GM19240 (cell line): Measurements from ENCODE around the gene ST8SIA1.

Experiments
- DNase-seq: peaks from one replicate; pipeline ENCODE4 v3.0.0; 2011; ENCODE audit warnings: low spot score; ENCODE audit not compliant: insufficient read length

Gene ST8SIA1

DNA sequence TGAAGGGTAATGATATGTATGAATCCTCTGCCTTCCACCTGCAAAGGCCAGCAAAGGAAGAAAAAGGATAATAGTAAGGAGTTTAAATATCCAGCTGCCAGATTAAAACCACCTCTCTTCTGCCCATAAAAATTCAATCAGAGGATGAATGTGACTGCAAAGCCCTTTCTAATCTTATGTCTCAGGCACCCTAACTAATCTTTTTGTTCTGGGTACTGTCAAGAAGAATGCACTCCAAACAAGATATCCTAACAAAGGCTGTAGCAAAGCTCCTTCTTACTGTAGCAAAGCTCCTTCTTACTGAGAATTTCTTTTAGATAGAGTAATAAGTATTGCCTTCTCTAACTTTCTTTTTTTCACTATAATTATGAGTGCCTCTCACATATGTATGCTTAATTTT is 91.8 kb downstream of the ST8SIA1 start:
- DNase-seq, result no peak

DNA sequence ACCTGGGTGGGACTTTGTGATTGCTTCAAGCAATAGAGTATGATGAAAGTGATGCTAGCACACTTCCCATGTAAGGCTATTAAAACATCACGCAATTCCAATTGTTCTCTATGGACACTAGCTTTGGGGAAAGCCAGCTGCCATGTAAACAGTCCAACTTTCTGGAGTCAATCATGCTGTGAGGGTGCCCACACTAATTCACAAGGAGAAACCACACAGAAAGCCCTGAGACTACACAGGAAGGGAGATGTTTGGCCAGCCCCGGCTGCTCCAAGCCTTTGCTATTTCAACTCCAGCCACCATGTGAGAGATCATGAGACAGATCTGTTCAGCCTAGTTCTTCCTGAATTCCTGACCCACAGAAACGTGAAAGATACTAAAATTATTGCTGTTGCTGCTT is 96.3 kb downstream of the ST8SIA1 start:
- no peak for DNase-seq

DNA sequence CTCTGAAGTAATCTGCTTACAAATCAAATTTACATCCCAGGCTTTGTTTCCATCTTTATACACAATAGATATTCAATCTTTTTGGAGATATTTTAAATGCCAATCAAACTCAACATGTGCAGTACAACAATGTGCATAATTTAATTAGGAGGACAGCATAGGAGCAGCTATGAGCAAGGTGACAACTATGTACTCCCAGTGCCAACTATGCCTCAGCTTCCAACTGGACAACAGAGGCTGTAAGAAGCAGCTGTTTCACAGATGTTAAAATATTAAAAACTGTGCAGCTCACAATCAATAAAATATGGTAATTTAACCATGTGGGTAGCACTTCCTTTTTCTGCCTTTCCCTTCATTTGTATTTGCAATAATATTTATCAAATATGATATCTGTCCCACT is 99.9 kb downstream of the ST8SIA1 start:
- no peak for DNase-seq

DNA sequence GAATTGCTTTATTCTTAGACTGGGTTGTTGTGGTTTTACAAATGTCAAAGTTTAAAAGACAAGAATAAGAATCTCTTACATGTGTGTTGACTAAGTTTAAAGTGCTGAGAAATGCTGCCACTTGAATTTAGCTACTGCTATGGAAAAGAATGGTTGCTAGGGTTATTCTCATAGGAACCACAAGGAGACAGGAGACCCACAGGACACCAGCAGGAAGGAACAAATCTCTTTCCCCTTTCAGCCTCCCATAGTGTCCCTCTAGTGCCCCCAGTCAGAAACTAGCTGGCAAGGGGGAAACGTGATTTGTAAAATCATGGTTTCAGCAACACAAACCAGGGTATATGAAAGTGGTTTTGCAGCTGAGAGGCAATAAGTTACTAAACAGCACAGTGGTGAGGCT is 102.7 kb downstream of the ST8SIA1 start:
- DNase-seq, result no peak

DNA sequence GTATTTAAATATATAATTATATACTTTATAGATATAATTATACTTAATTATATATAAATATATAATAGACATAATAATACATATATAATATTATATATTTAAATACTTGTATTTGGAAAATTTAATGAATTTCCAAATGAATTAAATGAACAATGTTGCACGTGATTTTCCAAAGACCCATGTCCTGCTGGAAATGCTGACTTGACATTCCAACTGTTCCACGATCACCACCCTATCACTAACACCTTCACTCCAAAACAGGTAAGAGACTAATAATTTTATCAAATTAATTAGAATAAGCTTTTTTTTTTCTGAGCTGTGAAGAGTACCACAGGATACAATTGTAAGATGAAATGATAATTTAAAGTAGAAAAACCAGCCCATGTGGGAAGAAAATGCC is 103.4 kb downstream of the ST8SIA1 start:
- DNase-seq, result no peak

DNA sequence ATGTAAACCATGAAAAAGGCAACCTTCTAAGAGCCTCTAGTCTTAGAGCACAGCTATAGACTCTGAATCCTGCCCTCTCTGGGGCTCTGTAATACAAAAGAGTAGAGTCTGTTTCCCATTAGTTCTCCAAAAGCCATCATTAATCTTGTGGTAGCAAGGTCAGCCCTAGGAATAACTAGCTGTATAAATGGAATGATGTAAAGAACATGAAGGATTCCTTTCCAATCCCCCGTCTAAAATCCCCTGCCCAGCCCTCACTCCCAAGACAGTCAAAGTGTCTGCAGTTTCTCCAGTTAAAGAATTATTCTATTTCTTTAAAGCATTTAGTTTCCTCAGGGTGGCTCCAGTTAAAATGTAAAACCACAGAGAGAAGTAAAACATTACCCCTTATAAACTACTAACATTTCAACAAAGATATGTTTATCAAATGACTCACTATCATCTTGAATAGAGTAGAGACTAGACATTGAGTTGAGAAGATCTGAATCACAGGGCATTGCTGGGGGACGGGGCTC is 104.2 kb downstream of the ST8SIA1 start:
- no peak for DNase-seq

DNA sequence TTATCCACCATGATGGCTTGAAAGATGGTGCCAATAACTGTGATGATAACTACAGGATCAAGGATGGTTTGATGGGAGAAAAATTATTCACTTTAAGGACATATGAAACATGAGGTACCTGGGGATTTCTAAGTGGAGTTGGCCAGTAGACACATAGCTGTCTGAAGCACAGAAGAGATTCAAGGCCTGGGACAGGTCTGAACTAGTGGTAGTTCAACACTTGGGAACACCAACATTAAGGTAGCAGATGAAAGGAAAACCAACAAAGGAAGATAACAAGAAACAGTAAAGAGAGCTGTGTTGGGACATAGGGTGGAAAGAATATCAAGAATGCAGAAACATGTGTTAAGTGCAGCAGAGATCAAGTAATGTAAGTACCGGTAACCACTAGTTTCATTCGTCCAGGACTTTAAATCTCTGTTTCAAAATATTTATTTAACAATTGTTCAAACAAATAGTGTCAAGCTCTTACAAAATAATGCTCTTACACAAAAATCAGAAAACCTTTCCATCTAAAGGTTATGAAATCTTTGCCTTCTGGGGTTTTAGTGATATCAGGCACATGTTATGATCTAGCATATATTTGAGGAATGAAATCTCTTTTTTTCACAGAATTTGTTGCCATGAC is 104.7 kb downstream of the ST8SIA1 start:
- DNase-seq, result no peak

DNA sequence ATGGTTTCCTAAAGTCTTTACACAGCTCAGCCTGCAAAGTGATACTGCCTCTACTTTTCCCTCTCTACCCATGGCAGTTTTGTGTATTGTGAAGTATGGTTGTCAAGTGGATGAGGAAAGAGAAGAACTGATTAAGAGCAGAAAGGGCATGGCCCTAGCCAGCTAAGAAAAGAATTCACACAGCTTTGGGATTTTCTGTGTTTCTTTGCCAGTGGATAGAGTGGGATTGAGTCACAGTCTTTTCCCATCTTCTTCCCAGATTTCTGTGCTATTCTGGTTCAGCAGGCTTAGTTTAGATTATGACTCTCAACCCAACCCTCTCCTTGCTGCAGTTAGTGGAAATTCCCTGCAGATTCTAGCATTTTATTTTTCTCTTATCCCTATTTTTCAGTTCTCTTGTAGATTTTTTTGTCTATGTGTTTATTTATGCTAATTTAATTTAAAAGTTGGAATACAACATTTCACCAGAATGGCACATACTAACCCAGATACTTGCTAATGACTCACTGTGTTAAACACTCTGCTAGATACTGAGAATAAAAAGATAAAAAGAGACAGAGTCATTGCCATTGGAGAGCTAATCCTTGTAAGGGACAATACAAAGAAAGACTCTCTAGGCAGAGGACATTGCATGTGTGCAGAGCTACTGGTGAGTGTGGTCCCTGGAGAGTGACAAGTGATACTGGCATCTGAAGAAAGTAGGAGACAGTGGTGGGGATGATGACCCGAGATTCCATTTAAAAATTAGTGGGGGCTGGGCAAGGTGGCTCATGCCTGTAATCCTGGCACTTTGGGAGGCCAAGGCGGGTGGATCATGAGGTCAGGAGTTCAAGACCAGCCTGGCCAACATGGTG is 106.3 kb downstream of the ST8SIA1 start:
- no peak for DNase-seq

DNA sequence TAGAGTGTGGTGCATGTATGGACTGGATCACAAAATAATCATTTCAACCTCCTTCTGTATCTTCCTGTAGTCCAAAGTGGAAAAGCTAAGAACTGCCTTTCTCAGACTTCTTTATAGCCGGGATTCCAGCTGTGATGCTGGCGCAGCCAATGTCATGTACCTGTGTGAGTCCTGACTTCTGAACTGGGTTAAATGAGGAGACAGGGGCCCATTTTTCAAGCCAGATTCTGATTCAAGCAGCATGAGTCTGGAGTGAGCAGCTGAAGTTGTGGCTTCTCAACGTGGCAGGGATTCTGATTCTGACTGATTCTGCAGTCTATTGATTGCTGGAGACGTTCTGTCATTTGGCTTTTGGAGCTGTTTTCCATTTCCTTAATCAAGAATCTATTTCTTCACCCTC is 111.2 kb downstream of the ST8SIA1 start:
- DNase-seq, result no peak

DNA sequence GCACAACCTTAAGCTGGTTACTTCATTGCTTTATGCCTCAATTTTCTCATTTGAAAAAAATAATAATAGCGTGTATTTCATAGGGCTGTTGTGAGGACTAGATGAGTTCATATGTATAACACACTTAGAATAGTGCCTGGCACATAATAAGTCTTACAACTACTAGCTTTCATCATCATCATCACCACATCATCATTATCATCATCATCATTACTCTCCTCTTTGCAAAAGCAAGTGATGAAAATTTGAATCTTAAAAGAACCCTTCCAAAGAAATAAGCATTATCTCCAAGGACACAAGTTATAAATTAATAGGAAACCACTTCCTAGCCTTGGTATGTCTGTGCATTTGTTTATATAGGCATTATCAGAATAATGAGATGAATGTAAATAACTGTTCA is 117.0 kb downstream of the ST8SIA1 start:
- no peak for DNase-seq

DNA sequence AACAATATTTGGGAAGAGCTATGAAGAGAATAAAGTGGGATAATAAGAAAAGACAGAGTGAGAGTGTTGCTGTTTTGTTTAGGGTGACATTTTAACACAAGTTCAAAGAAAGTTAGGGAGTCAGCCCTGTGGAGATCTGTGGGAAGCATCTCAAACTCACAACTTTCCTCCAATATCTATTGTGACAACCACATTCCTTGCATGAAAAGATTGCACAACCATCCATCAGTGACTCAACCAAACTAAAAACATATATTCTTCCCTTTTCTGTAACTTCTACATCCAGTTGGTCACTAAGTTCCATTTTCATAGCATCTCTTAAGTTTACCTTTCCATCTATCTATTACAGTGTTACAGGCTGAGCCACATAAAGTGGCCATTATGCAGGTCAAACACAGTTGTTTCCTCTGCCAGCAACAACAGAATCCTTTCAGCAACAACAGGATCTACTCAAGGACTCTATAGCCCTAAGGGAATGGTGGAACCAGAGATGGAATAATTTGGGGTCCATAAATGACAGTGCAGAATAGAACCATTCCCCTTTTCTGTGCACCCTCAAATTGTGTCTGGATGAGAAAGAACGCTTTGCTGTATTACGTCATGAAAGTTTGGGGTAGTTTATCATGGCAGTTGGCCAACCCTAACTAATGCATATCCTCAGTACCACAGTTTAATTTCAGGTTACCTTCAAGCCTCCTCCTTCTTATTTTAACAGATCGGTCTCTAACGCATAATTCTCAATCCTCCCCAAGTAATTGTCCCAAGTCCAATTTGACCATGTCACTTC is 118.8 kb downstream of the ST8SIA1 start:
- DNase-seq, result no peak

DNA sequence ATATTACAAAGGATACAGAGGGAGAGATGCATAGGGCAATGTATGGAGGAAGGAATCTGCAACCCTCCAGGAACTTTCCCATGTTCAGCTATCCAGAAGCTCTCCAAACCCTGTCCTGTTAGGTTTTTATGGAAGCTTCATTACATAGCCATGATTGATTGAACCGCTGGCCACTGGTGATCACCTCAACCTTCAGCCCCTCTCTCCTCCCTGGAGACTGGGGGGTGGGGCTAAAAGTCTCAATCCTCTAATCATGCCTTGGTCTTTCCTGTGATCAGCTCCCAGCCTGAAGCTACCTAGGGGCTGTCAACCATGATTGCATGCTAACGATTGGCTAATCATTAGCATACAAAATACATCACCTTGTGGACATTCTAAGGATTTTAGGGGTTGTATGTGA is 123.4 kb downstream of the ST8SIA1 start:
- DNase-seq, result no peak

DNA sequence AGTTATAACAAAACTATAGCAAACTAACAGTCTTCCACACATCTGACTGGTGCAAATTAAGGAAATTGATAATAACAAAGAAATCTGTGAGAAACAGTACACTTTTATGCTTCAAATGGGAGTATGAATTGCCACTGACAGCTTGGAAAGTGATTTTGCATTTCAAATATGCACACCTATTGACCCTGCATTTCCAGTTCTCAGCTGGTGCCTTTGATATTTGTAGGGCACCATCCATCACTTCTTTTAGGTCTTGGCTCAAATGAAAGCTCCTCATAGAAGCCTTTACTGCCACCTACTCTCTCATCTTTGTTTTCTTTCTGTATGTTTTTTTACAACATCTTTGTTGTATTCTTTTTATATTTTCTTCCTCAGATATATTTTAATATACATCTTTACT is 125.1 kb downstream of the ST8SIA1 start:
- no peak for DNase-seq

DNA sequence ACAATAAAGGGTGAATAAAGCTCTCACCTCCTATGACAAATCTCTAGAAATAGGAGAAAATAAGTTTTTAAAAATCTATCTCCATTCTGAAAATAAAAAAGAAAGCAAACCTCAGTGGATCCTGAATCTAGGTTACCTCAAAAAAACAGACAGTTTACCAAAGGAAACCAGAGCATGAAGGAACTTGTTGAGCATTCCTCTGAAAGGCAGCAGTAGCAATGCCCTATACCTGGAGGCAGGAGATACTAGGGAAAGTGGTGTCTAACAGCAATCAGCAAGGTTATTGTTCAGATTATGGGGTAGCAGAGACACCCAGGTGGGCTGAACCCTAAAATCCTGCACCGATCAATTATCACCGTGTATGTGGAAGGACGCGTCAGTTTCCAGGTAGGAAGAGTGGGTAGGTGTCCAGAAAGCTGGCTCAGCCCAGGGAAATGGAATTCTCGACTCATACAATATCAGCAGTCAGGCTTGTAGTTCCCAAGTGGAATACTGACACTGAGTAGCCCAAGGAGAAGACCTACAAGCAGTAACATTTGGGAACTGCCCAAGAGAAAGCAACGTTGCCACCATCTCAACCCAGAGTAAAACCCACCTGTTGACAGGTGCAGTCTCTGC is 128.3 kb downstream of the ST8SIA1 start:
- no peak for DNase-seq

DNA sequence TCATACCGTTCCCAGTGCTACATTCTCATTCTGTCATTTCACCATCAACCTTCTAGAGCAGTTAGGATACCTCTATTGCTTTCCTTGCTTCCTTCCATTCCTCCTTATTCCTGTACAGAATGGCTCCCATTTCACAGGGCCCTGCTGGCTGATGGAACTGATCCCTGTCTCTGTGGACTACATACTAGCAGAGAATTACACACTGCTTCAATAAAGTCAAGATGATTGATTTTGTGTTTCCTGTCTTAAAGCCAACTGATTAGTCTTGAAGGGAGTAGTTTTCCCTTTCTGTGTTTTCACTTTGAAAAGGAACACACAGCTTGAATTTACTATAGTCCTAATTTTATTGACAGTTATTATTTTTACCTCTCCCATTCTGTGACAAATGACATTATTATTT is 130.1 kb downstream of the ST8SIA1 start:
- no peak for DNase-seq

DNA sequence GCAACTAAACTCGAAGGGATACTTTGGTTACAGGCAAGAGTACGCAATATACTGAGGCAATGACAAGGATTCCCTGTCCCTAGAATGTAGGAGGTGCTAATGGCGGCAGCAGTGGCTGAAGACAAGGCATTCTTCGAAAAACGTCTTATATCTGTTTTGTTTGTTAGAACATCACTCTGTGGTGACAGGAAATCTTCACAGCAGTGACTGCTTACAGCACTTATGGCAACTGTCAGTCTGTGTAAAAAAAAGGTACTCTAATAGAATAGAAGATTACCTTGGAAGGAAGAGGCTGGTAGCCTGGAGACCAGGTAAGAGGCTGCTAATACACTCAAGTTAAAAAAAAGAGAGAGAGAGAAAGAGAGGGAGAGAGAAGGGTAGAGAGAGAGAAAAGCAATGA is 131.7 kb downstream of the ST8SIA1 start:
- no peak for DNase-seq

DNA sequence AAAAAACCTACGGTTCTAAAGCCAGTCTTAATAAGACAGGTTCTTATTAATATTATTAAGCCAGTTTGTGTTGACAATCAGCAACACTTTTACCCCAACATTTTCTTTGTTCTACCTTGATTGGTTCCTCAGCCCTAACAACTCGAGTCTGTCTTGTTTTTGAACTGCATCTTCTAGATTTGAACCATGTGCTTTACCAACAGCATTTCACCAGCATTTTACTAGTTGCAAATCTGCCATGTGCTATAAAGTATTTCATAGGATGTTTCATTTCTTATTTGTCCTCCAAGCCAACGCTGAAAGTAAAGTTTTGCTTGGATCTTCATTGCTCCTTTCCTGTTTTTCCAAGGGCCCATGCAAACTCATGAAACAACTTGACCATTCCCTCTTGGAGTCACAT is 133.4 kb downstream of the ST8SIA1 start:
- no peak for DNase-seq

DNA sequence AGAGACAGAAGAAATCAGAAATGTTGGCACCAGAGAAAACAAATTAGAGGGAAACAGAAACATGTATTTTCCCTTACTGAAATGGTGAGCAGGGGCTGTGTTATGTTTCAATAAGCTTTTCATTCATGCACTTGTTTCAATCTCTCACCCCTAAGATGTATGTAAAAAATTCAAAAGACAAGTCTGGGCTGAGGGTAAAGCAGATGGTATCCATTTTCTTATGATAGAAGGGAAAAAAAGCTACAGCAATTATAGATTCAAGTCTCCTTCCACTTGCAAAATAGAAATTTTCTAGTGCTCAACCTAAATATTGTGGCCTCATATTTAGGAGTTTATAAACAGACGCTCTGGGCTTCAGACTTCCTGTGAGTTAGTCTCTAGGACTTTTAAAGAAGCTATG is 138.3 kb downstream of the ST8SIA1 start:
- DNase-seq, result no peak

DNA sequence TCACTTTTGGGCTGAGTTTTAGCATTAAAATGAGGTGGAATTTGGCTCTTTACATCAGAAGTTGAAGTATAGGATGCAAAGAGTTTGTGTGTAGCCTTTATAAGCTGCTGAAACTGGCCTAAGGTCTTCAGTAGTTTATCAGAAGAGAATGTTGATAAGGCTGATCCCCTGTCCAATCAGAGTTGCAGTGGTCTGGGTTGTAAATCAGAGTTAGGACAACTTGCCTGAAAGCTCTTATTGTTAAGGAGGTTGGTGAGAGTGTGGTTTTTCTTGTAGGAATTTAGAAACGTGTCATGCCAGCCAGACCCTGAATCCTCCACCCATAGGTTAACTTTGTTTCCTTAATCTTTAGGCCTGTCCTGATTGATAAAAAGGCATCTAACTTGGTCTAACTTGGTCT is 143.5 kb downstream of the ST8SIA1 start:
- no peak for DNase-seq

DNA sequence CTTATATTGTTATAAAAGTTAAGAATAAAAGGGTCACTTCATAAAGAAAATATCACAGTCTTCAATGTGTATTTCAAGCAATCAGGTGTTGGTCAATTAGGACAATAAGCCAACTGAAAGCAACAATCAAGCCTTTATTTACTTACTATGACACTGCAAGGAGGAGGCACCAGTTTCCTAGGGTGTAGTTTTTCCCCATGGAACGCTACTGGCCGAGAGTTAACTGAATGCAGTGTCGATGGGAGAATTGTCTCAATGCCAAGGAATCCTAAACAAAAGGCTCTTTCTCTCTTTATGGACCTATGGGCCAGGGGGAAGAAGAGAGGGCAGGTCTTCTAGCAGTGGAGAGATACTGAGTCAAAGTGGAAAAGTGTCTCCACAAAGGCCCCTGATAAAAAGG is 146.1 kb downstream of the ST8SIA1 start:
- no peak for DNase-seq

DNA sequence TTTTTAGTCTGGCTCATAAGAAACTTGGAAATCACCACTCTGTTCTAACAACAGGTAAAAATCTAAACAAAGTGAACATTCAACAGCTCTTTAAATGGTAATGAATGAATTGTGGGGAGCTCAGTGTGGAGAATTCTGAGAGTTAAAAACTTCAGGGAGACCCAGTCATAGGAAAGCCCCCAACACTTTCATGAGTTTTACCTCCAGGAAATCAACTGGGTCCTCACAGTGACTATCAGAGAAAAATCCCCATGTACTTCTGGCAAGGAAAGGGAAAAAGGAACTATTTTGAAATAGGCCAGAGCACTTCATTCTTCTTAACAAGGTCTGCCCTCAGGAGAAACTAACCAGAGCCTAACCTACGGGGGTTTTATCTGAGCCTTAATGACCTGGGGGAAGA is 153.8 kb downstream of the ST8SIA1 start:
- no peak for DNase-seq

DNA sequence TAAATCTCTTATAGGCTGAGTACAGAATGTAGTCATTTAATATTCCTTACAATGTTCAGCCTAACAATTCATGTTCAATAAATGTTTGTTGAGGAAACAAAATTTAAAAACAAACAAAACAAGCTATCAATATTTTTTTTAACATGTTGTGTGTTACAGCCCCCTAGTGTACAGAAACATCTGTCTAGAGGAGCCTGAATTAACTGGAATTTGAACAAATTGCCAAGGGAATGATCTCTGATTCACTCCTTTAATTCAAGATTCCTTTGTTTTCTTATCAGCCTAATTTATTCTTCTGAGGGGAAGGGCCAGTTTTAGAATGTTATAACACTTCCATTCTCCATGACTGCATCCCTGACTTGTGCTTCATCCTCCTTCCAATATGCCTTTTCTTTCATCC is 161.3 kb downstream of the ST8SIA1 start:
- no peak for DNase-seq
